NCI-H2081 (cell line): ENCODE results near the gene LRRK2.
A peak's percentile ranks its signal among the peaks of the same experiment; 100 is the strongest.
"Not testable (repeated sequence)": the region's sequence is repeated elsewhere in the genome, so short reads cannot be mapped to it uniquely, and the experiment has no call there.

Experiments
- DNase-seq, 2 experiments: peaks; one replicate each; lab custom pipeline; 2025; lab: John Stamatoyannopoulos, UW

The LRRK2 gene

DNA sequence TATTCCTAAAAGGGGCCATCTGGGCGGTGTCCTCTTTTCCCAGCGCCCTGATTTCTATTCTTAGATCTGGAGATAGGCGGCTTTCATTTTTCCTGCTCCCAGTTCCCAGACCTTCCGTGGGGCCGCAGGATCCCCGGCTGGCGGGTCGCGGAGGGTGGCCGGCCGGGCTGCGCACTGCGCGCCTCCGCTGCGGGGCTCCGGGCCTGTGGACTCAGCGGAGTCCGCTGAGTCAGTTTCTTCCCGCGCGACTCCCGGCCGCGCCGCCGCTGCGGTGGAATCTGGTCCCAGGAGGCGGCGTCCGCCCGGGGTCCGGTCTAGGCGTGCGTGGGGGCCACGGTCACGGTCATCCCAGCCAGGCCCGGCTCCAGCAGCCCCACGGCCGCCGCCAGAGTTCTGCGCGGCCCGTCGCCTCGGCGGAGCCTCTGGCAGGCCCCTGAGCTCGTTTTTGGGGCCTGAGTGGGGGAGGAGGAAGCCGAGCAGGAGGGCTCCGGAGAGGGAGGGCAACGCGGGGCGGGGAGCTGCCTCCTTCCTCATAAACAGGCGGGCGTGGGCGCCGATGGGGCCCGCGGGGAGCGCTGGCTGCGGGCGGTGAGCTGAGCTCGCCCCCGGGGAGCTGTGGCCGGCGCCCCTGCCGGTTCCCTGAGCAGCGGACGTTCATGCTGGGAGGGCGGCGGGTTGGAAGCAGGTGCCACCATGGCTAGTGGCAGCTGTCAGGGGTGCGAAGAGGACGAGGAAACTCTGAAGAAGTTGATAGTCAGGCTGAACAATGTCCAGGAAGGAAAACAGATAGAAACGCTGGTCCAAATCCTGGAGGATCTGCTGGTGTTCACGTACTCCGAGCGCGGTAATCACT, at the start of gene LRRK2:
LRRK2 (plus strand) TSS at position 559 of the 853 bp plus-strand sequence; CDS start at position 694, 135 bp downstream.
- peak; percentile 41 to 68 for DNase-seq

DNA sequence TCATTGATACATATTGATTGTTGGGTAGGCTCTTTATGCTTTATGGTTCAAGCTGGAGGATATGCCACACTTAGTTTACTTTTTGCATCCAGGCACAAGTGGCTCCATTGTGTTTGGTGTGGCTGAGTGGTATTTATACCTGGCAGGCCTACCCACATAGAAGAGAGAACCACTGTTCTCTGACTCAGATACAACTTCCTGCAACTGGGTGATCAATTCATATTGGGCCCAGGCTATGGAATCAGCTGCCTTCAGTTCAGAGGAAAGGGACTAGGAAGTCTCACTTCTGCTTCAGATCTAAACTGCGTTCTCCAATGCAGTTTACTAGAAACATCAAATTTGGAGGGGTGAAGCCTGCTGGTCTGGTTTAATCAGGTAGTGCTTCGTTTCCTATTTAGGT, 49.8 kb upstream of the LRRK2 start:
- no peak for DNase-seq

DNA sequence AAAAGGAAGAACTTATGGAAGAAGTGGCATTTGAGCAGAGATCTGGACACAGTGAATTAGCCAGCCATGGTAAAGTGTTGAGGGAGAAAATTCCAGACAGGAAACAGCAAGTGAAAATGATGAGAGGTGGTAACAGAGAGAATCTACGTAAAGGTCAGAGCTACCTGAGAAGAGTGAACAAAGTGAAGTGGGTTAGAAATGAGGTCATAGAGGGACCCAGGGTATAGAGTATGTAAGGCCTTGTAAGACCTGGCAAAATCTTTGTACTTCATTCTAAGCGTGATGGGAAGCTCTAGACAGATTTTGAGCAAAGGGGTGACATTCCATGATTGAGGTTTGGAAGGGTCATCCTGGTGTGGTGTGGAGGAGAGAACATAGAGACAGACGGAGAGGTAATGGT, 49.3 kb upstream of the LRRK2 start:
- DNase-seq, result no peak

DNA sequence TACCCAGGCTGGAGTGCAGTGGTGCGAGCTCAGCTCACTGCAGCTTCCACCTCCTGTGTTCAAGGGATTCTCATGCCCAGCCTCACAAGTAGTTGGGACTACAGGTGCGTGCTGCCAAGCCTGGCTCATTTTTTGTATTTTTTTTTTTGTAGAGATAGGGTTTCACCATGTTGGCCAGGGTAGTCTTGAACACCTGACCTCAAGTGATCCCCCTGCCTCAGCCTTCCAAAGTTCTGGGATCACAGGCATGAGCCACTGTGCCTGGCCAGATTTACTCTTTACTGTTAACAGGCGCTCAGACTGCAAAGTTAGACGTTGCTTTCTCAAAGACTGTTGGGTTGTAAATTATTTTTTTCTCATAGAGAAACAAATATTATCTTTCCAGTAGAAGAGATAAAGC, 46.1 kb upstream of the LRRK2 start:
- no peak for DNase-seq

DNA sequence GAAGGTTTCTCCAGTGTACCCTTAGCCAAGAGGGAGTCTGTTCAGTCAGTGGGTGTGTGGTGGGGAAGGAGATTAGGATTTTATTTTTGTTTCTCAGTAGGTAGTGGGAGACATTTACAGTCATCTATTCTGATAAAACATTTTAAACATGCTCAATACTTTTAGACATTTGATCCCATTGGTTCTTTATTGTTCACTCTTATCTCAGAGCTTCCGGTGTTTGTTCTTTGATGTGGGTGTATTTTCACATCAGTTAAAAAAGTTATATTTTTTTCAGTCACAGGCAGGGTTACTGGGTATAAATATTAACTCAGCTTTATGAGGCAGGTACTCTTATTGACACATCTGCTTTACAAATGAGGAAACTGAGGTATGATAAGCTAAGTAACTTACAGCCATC, 43.3 kb upstream of the LRRK2 start:
- no peak for DNase-seq

DNA sequence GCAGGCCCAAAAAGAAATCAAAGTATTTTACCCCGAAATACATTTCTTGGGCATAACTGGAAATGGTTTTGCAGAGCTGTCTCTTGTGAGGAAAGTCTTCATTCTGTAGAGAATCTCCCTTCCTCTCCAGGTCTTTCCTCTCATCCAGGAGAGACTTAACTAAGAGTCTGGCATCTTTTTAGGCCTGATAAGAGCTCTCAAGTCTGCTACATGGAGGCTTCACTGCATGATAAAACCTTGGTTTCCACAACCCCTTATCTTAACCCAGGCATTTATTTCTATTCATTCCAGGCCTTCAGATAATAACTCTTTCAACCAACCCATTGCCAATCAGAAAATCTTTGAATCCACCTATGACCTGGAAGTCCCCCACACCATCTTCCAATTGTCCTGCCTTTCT, 41.1 kb upstream of the LRRK2 start:
- no peak for DNase-seq

DNA sequence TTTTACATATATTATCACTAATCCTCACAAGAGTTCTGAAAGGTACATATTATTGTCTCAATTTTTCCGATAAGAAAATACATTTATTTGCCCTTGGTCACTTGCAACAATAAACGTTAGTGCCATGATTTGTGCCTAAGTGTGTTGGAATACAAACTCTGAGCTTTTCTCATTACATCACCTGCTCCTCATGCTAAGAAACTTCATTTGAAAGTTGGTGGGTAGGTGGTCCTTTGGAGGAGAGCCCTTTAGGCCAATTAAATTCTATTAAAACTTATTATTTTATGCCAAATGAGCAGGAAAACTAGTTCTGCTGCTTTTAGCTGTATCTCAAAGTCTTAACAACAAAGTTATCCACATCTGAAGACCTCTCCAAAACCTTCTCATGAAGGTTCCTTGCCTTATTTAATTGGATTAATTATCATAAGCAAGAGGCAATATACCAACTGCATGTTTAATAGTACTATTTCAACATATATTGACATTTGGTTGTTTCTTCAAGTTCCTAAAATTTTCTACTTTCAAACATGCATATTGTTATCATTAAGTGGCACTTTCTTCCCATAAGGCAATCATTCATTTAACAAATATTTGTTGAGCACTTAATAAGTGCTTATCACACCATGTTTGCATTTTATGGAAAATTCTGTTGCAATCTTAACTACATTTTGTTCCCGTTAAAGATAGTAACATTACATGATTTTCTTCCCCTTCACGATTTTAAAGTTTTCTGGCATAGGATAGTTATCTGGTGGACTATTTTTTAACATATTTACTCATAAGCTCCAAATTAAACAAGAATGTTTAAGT, 40.1 kb upstream of the LRRK2 start:
- no peak for DNase-seq

DNA sequence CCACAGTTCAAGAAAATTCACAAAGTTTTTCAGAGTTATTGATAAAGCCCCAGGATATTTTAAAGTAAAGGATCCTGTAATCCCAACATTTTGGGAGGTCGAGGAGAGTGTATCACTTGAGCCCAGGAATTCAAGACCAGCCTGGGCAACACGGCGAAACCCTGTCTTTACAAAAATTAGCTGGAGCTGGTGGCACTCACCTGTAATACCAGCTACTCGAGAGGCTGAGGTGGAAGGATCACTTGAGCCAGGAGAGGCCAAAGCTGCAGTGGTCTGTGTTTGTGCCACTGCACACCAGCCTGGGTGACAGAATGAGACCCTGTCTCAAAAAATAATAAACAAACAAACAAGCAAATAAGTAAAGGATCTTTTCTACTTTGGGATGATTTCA, 39.5 kb upstream of the LRRK2 start:
- DNase-seq, result no peak

DNA sequence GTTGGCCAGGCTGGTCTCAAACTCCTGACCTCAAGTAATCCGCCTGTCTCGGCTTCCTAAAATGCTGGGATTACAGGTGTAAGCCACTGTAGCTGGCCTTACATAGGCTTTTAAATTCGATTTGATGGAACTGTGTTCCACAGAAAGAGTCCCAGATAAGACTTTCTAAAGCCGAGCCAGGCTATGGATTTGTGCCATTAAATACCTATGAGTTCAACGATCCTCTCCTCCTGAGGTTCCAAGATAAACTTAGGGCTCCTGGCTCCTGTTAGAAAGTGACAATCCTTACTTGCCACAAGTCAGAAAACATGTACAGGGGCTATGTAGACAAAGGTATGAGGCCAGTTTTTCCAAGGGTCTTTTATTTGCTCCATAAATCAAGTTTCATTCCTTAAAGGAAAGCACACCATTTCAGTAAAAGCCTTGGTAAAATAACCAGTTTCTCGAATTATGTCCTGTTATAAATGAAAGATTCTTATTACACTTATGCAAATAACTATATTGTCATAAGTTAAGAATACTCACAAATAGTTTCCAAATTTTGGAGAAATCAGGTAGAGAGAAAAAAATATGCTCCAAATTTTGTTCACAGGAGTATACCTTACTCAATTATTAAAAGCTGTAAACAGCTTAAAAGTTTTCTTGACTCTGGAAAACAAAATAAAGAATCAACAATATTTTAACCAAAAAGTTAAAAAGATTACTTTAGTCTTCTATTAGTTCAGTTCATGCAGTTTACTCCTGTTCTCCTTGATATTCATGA, 36.1 kb upstream of the LRRK2 start:
- DNase-seq, result no peak

DNA sequence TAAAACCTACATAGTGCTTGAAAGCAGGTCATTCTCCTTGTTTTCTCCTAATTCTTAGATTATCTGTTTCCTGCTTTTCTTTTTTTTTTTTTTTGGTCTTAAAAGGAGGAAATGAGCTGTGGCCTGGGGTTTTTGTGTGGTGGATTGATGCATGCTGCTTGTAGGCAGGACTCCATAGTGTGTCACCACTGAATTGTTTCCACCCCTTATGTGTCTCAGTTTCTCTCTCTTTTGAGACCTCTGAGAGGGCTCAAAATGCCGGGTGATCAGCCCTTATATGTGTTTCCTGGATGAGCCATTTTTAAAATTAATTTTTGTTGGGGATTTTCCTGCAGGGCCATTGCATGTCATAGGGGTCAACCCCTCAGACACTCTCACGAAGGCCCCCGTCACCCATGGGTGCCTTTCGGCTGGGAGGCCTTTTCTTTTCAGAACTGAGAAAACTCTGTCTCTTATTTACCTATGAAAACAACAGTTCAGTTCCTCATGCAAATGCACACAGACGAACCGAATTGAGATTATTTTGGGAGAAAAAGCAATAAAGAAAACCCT, 32.0 kb upstream of the LRRK2 start:
- DNase-seq, result no peak

DNA sequence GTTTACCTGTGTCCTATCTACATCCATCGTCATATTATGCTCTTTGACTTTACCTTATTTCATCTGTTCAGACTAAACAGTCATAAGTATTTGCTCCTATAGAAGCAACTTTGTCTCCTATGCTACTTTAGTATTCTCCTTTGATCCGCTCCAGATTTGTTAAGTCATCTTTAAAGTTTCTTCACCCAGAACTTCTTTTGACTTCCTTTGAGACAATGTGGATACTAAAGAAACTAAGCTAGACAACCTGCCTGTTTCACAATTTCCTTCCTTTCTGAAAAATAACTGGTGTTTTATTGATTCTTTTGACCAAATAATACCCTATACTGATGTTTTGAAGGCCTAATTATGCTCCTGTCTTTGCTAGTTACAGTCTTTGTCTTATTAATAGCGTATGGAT, 30.0 kb upstream of the LRRK2 start:
- no peak for DNase-seq

DNA sequence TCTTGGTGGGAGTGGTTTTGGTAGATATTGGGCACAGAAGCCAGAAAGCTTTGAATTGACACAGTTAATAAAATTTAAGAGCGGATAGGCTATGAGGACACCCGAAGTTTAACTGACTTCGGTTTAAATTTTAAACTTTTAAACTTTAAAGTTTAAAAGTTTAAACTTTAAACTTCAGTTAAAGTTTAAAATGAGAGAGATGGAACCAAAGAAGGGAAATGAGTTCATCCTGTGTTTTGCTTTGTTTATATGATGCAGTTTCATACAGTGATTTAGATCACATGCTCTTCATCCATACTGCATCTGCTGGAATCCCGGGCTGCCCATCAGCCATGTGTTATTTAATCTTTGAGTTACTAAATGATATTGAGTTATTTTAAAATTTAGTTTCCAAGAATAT, 27.2 kb upstream of the LRRK2 start:
- DNase-seq, result no peak

DNA sequence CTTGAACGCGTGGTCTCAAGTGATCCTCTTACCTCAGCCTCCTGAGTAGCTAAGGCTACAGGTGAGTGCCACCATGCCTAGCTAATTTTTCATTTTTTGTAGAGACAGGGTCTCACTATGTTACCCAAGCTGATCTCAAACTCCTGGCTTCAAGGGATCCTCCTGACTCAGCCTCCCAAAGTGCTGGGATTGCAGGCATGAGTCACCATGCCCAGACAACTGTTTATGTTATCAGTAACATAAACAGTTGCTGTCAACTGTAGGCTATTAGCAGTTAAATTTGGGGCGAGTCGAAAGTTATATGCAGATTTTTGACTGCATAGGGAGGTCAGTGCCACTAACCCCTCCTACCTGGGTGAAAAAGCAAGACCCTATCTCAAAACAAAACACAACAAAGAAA, 26.2 kb upstream of the LRRK2 start:
- no peak for DNase-seq

DNA sequence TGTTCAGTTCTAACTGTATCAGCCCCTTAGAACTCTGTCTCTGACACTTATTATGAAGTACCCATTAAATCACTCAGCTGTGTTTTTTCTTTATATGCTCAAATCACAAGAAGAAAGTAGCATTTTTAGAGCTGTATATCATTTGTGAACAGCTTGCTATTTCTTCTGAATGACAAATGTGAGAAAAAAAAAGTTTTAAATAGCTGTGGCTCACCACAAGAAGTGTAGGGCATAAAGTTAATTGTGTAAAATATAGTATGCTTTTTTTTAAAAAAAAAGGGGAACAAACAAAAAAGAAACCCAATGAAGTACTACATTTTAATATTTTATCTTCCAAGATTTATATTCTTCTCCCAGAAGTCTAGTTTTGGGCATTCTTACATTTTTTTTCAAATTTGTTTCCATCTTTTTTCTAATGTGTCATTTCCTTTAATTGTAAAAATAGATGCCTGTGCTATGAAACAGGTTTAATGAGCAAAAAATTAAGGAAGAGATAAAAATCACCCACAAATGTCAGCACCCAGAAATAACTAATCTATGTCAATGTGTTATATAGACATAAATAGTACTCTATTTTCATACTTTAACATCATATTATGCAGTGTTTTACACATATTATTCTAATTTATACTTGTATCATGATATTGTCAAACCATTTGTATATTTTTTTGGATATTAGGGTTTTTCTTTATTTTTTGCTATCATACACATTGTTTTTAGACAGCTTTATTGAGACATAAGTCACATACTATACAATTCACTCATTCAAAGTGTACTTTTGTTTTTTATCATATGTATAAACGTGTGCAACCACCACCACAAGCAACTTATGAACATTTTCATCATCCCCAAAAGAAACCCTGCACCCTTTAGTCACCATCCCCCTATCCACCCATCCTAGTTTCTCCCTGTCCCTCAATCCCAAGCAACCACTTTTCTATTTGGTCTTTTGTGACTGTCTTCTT, 22.4 kb upstream of the LRRK2 start:
- no peak for DNase-seq

DNA sequence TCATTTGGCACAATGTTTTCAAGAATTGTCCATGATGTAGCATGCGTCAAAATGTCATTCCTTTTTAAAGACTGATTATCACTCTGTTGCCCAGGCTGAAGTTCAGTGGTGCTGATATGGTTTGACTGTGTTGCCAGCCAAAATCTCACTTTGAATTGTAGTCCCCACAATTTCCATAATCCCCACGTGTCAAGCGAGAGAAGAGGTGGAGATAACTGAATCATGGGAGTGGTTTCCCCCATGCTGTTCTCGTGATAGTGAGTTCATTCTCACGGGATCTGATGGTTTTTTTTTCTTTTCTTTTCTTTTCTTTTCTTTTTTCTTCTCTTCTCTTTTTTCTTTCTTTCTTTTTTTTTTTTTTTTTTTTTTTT, 21.8 kb upstream of the LRRK2 start:
- DNase-seq, result no peak

DNA sequence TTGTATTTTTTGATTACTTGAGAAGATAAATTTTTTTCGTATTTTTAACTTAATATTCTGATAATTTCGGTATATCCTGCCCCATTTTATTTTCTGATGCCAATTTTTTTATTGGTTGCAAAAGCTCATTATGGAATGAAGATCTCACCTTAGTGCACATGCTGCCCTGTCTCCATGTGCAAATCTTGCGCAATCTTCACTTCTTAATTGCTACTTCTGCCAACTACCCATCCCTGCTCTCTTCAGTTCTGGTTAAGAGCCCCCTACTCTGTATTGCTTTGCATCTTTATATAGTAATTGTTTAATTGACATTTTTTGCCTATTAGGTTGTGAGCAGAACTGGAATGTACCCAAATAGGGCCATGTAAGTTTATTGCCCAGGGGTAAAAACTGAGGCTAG, 20.5 kb upstream of the LRRK2 start:
- DNase-seq, result no peak

DNA sequence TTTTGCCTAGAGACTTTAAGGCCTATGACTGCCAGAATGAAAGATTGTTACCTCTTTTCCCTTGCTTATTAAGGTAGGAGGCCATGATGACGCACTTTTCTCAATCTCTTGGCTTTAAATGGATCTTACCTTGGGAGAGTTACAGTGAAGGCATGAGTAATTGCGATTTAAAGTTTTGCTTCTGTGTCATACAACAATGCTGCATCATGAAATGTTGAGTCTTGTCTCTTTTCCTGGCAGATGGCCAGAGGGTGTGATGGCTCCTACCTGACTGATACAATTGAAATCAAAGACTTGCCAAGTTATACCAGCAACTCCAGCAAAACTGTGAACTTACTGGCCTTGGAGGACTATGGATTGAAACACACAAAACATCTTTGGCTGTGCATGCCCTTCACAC, 17.2 kb upstream of the LRRK2 start:
- no peak for DNase-seq

DNA sequence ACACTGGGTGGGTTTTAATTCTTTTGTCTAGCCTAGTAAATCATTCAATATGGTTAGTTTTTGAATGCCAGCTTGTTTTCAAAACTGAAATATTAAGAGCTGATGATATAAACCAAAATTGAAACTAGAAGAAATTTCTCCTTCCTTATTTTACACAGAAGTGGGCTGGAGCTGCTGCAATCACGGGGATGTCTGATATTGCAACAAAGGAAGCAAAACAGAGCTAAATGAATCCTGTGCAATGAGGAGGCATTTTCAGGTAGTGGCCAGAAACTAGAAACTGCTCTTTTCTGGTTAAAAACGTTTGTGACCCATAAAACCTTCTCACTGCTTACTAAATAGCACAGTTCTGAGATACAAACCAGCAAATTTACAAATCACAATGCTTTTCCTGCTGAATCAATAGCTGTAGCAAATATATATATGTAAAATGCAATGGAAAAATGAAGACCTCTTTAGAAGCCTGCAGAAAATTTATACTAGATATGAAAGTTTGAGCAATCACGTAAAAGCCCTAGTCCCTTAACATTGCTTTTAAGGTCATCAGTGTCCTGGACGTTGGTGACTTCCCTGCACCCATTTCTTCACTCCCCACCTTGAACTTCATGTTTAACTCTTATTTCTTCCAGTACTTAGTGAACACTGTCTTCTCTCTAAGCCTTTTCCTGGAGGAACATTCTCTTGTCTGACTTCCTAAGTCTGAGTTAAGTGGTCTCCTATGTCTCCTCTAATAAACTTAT, 15.9 kb upstream of the LRRK2 start:
- DNase-seq, result no peak

DNA sequence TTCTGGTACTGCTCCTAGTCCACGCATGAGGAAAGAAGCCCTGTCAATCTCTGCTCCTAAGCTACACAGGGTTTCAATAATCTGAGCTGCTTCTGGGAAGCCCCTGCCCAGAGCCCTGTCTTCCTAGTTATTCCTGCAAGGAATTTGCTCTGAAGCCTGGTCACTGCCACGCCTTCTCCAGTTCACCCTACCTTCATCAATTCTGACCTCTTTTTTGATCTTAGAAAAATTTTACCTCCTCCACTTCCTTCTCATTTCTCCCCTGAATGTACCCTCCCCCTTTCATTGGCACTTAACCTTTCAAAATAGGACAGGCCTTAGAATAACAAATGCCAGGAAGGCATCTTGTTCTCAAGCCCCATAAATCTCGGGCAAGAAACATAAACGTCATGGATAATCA, 14.9 kb upstream of the LRRK2 start:
- DNase-seq, result no peak

DNA sequence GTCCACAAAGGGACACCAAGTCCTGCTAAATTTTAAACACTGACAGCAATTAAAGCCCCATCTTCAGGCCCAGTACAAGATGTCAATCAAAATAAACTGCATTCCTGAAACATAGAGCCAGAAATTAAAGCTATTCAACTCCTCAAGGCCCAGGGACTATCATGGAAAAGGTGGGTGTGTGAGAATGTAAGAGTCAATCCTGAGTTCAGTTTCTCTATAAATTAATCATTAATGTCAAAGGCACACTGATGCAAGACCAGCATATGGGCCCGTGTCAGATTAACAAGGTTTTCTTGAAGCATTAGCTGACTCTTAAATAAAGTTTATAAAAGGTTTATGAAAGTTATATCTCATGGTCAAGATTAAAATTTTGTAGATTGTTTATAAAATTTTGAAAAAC, 13.6 kb upstream of the LRRK2 start:
- DNase-seq, result not testable (repeated sequence)
